Right cardiac atrium (tissue), 5 donors: ENCODE results near the gene NDRG4. TPM values are rescaled to one million over a fixed set of nuclear protein-coding genes. Genes with fewer than 3 reads are reported as not detected.

Experiments
- ATAC-seq, 2 donors: fragments of 200-7000 bp; cut with Tn5 transposase; one replicate each; pipeline versions ENCODE4 v1.8.0 to v1.9.1; 2020; ENCODE audit warnings: moderate library complexity in 2 of 2, mild to moderate bottlenecking in 1 of 2
- DNase-seq, 3 donors: peaks; one replicate each; pipeline ENCODE4 v3.0.0-alpha.2; 2020
- H3K27ac ChIP-seq: one replicate; pipeline ENCODE4 v1.5.1; 2013; ENCODE audit warnings: mild to moderate bottlenecking, low read length, control low read depth, moderate library complexity
- H3K27me3 ChIP-seq: one replicate; pipeline ENCODE4 v1.6.1; 2013; ENCODE audit not compliant: control insufficient read depth, insufficient read depth
- H3K4me1 ChIP-seq: one replicate; pipeline ENCODE4 v1.6.1; 2013; ENCODE audit warnings: low read length; ENCODE audit not compliant: control insufficient read depth, insufficient read depth
- H3K4me3 ChIP-seq: one replicate; pipeline ENCODE4 v1.5.1; 2013; ENCODE audit warnings: low read length, control low read depth
- H3K9me3 ChIP-seq: one replicate; pipeline ENCODE4 v1.6.1; 2013; ENCODE audit warnings: low read length; ENCODE audit not compliant: control insufficient read depth
- WGBS: extraction: QIAGEN DNeasy Blood & Tissue Kit; methylation state at CpG from one replicate; pipeline ENCODE4 v1.1.7; 2013; 5-methylcytosine and 5-hydroxymethylcytosine counted together
- intact Hi-C, 4 donors: fragments of 100-400 bp; cut with DNase I; formaldehyde crosslinking; loops; one replicate each; pipeline versions ENCODE4 v1.11.0 to v1.14.0; 2022 to 2023
- polyA plus RNA-seq: library from polyadenylated mRNA; stranded (reverse); fragments of 200-250 nt; gene quantifications from one replicate; pipeline ENCODE4 v1.2.3, GENCODE V29; 2013
- total RNA-seq, 4 donors: library from RNA; stranded (reverse); fragmentation: NEBNext Ultra II Directional; extraction: Animal tissue kit (Norgen Biotek cat#: 25700); gene quantifications; one replicate each; pipeline ENCODE4 v1.2.1, GENCODE V29; 2021
- donor health status: healthy with polysubstance abuse.
- donor health status: DM: no; HTN: yes; CAD: no.
- donor health status: DM: no; HTN: no; CAD: no.
- donor health status: DM: no; HTN: yes; CAD: no; lungs with severe emphysema.
- donor health status: DM: yes; HTN: yes; CAD: no.

The NDRG4 gene
- total and polyA plus RNA-seq, 5 donors = 53.5 to 164 (median 97.8) TPM

DNA sequence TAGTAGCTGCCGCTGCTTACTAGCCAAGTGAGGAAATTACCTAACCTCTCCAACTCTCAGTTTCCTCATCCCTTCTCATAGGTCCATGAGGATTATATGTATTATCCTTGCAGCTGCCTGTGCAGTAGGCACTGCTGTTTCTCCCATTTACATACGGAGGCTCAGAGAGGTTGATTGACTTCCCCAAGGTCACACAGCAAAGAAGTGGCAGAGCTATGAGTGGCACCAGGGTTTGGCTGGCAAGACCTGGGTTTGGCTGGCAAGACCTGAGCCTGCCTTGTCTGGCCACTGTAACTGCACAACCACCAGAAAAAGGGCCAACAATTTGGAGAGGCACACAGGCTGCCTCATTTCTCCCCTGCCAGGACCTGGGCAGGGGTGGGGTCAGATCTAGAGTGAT is 2.5 kb upstream of the NDRG4 start:
- no peaks in the 10 kb centered on the region for H3K4me1 ChIP-seq
- 89% methylated on average over 2 of the region's 2 CpGs for WGBS
- H3K9me3 ChIP-seq = no peaks in the 10 kb centered on the region
- no peak overlapping the region for H3K27ac ChIP-seq
- H3K4me3 ChIP-seq = no peak overlapping the region
- intact Hi-C loops = no loop called here
- DNase-seq (no peak), ATAC-seq (no peak)
- no peaks in the 10 kb centered on the region for H3K27me3 ChIP-seq

DNA sequence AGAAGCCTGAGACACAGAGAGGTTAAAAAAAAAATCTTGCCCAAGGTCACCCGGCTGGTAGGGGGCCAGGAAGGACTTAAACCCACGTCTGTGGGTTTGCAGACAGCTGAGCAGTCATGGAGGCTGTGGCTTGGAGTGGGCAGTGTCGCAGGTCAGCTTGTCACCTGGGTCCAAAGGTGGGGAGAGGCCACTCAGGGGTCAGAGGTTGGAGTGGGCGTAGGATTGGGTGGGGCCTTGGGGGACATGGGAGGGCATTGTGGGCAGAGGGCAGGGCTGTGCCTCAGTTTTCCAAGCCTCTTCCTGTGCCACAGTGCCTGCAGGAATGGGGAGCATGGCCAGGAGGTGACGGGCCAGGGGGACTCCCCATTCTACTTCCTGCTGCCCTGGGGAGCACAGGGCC is 2.0 kb upstream of the NDRG4 start:
- Histone ChIP-seq H3K27me3 (no peaks in the 10 kb centered on the region), H3K4me3 (no peak overlapping the region), H3K4me1 (no peaks in the 10 kb centered on the region), H3K9me3 (no peaks in the 10 kb centered on the region), H3K27ac (no peak overlapping the region)
- 70% methylated on average over 5 of the region's 5 CpGs for WGBS
- ATAC-seq (no peak), DNase-seq (no peak)
- intact Hi-C loops = no loop called here

- no peak for ATAC-seq
- DNase-seq = no peak
- Histone ChIP-seq H3K27ac (no peak overlapping the region), H3K4me3 (no peak overlapping the region), H3K9me3 (no peaks in the 10 kb centered on the region), H3K27me3 (no peaks in the 10 kb centered on the region), H3K4me1 (no peaks in the 10 kb centered on the region)
- intact Hi-C loops = no loop called here
- WGBS = 83% methylated on average over 9 of the region's 9 CpGs
Observed at GRCh38 chr16:58498341-58499091, 1.4 kb upstream of the NDRG4 start.

DNA sequence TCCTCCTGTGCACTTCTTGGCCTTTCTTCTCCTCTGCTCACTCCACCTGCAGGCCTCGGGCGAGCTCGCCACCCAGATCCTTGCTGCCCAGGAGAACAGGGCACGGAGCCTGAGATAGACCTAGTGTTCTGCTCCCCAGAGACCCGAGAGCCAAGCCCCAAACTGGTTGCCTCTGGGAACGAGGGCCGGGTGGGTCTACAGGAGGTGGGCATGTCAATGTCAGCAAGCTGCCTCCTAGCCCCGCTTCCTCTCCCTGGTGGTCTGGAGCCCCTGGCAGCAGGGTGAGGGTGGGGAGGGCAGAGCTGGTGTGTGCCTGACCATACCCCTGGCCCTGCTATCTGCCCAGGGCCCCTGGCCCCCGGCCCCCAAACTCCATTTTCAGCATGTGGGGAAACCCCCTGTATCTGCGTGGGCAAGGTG is 841 bp upstream of the NDRG4 start:
- ATAC-seq (no peak), DNase-seq (no peak)
- WGBS = 85% methylated on average over 10 of the region's 10 CpGs
- Histone ChIP-seq H3K4me3 (no peak overlapping the region), H3K27ac (no peak overlapping the region), H3K4me1 (no peaks in the 10 kb centered on the region), H3K9me3 (no peaks in the 10 kb centered on the region), H3K27me3 (no peaks in the 10 kb centered on the region)
- intact Hi-C loops = no loop called here

- no peaks in the 10 kb centered on the region for H3K27me3 ChIP-seq
- no peak overlapping the region for H3K4me3 ChIP-seq
- intact Hi-C loops = no loop called here
- peak; percentile 3 to 6 for ATAC-seq
- peak in 2 of 3 donors; percentile 44 to 65 for DNase-seq
- no peaks in the 10 kb centered on the region for H3K9me3 ChIP-seq
- no peaks in the 10 kb centered on the region for H3K4me1 ChIP-seq
- H3K27ac ChIP-seq = no peak overlapping the region
- WGBS = 28% methylated on average over 36 of the region's 36 CpGs
Observed at GRCh38 chr16:58500430-58501241, 693 bp downstream of the NDRG4 start.

DNA sequence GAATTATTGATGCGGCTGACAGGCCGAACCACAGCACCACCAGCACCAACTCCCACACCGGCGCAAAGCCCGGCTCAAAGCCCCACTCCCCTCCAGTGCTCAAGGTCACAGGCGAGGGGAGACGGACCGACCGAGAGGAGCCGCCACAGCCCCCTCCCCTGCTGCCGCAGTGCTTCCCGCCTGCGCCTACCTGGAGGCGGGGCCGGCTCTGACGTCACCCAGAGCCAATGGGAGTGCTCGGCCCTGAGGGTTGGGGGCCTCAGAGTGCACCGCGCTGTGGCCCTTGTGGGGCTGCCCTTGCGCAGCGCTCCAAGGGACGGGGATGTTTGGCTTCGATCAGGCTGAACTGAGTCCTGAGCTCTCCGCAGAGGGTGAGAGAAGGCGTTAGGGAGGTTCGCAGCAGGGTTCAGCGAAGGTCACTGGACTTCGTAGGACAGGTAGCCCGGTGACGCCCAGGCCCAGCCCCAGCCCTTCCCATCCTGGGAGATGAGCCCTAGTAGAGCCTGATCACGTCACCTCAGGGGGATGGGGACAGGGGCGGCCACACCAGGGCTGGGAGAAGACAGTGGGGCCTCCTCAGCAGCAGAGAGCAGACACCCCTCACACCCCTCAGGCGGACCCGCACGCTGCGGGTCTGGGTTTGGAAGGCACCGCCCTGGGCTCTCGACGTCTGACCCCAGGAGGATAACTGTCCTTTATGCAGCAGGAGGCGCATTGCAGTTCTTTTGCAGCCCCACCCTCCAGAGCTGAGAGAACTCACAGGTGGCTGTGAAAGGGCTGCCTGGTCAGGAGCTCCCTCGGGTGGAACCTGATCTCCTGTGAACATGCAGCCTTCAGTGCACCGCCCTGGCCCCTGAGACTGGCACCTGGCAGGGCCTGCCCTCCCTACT is 1.5 kb downstream of the NDRG4 start:
- peak in 1 of 2 donors; percentile 23 for ATAC-seq

DNA sequence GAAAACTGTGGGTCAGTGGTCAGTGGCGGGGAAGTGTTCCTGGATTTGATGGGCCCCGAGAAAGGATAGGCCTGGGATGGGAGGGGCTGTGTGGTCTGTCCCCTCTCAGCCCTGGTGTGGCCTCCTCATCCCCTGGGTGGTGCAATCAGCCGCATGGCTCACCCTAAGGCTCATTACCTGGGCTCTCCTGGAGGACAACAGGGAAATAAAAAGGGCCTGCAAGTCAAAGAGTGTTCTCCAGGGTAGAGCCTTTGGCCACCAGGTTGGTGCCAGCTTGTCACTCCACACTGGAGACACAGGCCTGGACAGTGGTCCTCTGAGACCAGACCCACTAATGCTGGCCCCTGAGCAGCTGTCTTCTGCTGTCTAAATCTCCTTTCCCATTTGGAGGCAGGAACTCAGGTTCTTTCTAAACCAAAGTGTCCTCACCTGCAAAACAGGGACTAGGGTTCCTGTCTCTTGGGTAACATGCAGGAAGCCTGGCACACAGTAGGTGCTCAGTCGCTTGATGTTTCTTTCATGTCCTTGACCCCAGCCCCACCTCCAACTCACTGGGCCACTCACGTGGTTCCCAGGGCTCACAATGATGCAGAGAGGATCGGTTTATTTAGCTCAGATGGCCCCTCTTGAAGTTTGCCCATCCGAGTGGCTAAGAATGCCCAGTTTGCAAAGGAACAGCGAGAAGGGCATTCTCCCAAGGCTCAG is 2.4 kb downstream of the NDRG4 start:
- ATAC-seq (no peak), DNase-seq (no peak)
- Histone ChIP-seq H3K27ac (no peak overlapping the region), H3K9me3 (no peaks in the 10 kb centered on the region), H3K4me1 (no peaks in the 10 kb centered on the region), H3K4me3 (no peak overlapping the region), H3K27me3 (no peaks in the 10 kb centered on the region)
- intact Hi-C loops = no loop called here
- WGBS = 80% methylated on average over 8 of the region's 8 CpGs

More for the DNA sequence above, 1.5 kb downstream of the NDRG4 start:
- H3K4me3 ChIP-seq = no peak overlapping the region
- no peak overlapping the region for H3K27ac ChIP-seq
- no peaks in the 10 kb centered on the region for H3K9me3 ChIP-seq
- H3K4me1 ChIP-seq = no peaks in the 10 kb centered on the region
- DNase-seq = peak in 2 of 3 donors; percentile 51 to 55
- no peaks in the 10 kb centered on the region for H3K27me3 ChIP-seq
- intact Hi-C loops = no loop called here
- 42% methylated on average over 42 of the region's 42 CpGs for WGBS

DNA sequence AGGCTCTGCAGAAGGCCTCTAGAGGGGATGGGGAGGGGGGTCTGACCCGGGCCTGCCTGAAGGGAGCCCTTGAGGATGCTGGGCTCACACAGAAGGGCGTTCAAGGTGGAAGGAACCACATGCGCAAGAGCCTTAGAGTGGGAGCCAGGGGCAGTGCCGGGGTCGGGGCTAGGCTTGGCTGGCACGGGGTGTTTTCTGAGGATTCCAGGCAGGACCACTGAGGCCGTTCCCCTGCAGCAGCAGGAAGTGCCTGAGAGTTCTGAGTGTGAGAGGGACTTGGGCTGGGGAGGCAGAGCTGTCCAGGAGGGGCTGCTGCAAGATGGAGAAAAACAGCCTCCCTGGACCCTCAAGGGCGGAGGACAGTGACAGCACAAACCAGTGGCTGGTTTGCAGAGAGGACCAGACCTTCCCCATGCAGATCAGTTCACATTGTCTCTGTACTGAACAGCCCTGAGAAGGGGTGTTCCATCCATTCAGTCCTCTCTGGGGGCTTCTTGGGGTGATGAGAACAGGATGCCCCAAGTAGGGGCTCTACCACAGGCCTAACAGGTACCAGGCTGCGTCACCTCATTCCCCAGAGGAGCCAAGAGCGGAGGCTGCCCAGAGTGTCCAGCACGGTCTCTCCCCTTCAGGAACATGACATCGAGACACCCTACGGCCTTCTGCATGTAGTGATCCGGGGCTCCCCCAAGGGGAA is 3.4 kb downstream of the NDRG4 start:
- no peak overlapping the region for H3K4me3 ChIP-seq
- no peaks in the 10 kb centered on the region for H3K27me3 ChIP-seq
- DNase-seq (peak in 1 of 3 donors; percentile 39), ATAC-seq (no peak)
- 91% methylated on average over 14 of the region's 14 CpGs for WGBS
- no peaks in the 10 kb centered on the region for H3K4me1 ChIP-seq
- H3K9me3 ChIP-seq = no peaks in the 10 kb centered on the region
- H3K27ac ChIP-seq = no peak overlapping the region
- intact Hi-C loops = no loop called here

DNA sequence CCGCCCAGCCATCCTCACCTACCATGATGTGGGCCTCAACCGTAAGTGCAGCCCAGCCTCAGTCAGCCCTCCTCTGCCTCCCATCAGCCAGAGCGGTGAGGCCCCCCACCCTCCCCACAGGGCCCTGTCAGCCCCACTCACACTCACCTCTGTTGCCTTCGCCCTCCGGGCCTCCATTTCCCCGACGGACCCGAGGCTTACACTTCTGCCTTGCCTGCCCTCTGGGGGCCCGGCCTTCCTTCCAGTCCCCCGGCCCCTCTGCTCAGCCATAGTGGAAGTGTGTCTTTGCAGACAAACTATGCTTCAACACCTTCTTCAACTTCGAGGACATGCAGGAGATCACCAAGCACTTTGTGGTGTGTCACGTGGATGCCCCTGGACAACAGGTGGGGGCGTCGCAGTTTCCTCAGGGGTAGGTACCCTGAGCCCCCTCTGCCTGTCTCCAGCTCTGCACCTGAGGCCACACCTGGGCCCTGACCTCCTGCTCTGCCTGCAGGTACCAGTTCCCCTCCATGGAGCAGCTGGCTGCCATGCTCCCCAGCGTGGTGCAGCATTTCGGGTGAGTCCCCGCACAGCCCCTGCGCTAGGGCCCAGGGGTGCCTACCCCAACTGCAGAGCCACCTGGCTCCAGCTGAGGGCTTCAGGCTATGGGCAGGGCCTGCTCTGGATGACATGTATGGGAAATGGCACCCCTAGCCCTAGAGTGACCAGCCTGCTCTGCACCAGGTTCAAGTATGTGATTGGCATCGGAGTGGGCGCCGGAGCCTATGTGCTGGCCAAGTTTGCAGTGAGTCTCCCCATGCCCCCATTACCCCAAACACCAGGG is 4.1 kb downstream of the NDRG4 start:
- Histone ChIP-seq H3K9me3 (no peaks in the 10 kb centered on the region), H3K4me3 (no peak overlapping the region), H3K27ac (no peak overlapping the region), H3K27me3 (no peaks in the 10 kb centered on the region), H3K4me1 (no peaks in the 10 kb centered on the region)
- DNase-seq (peak in 1 of 3 donors; percentile 51), ATAC-seq (no peak)
- 95% methylated on average over 21 of the region's 21 CpGs for WGBS
- intact Hi-C loops = no loop called here
